ENCODE measurements around the gene TMEFF2. TPM values are rescaled to one million over a fixed set of nuclear protein-coding genes. Genes with fewer than 3 reads are reported as not detected.

Gene TMEFF2
- total RNA-seq, 2 donors from 2014 or later = 0.09 TPM; not detected in 1

- no peak for TF ChIP-seq CTCF (conservative IDR thresholded peaks at IDR 0.05)
- Mint-ChIP-seq H3K4me3 (no peak overlapping the region), H3K36me3 (ENCODE audit: low read depth) (no peaks in the 10 kb centered on the region), H3K4me1 (no peaks in the 10 kb centered on the region), H3K9me3 (no peaks in the 10 kb centered on the region), H3K27me3 (ENCODE audit: insufficient read depth) (no peaks in the 10 kb centered on the region), H3K27ac (no peak overlapping the region)
- Histone ChIP-seq H3K4me1 (ENCODE audit: control insufficient read depth, insufficient read depth, low read length) (no peaks in the 10 kb centered on the region), H3K9me3 (ENCODE audit: control insufficient read depth, low read length) (no peaks in the 10 kb centered on the region), H3K27ac (ENCODE audit: low read depth, low read length) (no peak overlapping the region), H3K9ac (ENCODE audit: extremely low read depth, low read length, poor library complexity, severe bottlenecking) (no peak overlapping the region), H3K36me3 (ENCODE audit: control insufficient read depth, insufficient read depth, low read length) (no peaks in the 10 kb centered on the region), H3K27me3 (ENCODE audit: control insufficient read depth, insufficient read depth, low read length, poor library complexity, severe bottlenecking) (no peaks in the 10 kb centered on the region), H3K4me3 (ENCODE audit: low read length) (no peak overlapping the region)
- WGBS, 2 experiments (ENCODE audit: insufficient coverage in 1 of 2, insufficient read length in 1 of 2) = 91% methylated on average over 6 of the region's 6 CpGs; no CpG with 5 or more reads in 1 of the 2 experiments
- DNase-seq = no peak
These were observed 151.4 kb downstream of the TMEFF2 start for GRCh38 chr2:192043216-192043870.

- WGBS, 2 experiments (ENCODE audit: insufficient coverage in 1 of 2, insufficient read length in 1 of 2) = 91% methylated on average over 5 of the region's 5 CpGs; no CpG with 5 or more reads in 1 of the 2 experiments
- no peak overlapping the region for H3K4me3 ChIP-seq (ENCODE audit: low read length)
- no peak overlapping the region for H3K27ac ChIP-seq (ENCODE audit: low read depth, low read length)
- no peaks in the 10 kb centered on the region for H3K27me3 Mint-ChIP-seq (ENCODE audit: insufficient read depth)
- H3K4me1 Mint-ChIP-seq = no peaks in the 10 kb centered on the region
- H3K36me3 ChIP-seq (ENCODE audit: control insufficient read depth, insufficient read depth, low read length) = no peaks in the 10 kb centered on the region
- H3K27me3 ChIP-seq (ENCODE audit: control insufficient read depth, insufficient read depth, low read length, poor library complexity, severe bottlenecking) = no peaks in the 10 kb centered on the region
- H3K4me1 ChIP-seq (ENCODE audit: control insufficient read depth, insufficient read depth, low read length) = no peaks in the 10 kb centered on the region
- no peaks in the 10 kb centered on the region for H3K36me3 Mint-ChIP-seq (ENCODE audit: low read depth)
- no peaks in the 10 kb centered on the region for H3K9me3 ChIP-seq (ENCODE audit: control insufficient read depth, low read length)
- H3K27ac Mint-ChIP-seq = no peak overlapping the region
- H3K9ac ChIP-seq (ENCODE audit: extremely low read depth, low read length, poor library complexity, severe bottlenecking) = no peak overlapping the region
- no peak for TF ChIP-seq CTCF (conservative IDR thresholded peaks at IDR 0.05)
- no peak for DNase-seq
- H3K9me3 Mint-ChIP-seq = no peaks in the 10 kb centered on the region
- no peak overlapping the region for H3K4me3 Mint-ChIP-seq
These were observed 152.6 kb downstream of the TMEFF2 start for GRCh38 chr2:192042126-192042525.

GRCh38 chr2:192038110-192038509 lies 156.6 kb downstream of the TMEFF2 start:
- H3K9ac ChIP-seq (ENCODE audit: extremely low read depth, low read length, poor library complexity, severe bottlenecking) = no peak overlapping the region
- 93 to 100% methylated on average over 1 of the region's 1 CpG for WGBS, 2 experiments (ENCODE audit: insufficient coverage in 1 of 2, insufficient read length in 1 of 2)
- no peak for TF ChIP-seq CTCF (conservative IDR thresholded peaks at IDR 0.05)
- no peaks in the 10 kb centered on the region for H3K27me3 ChIP-seq (ENCODE audit: control insufficient read depth, insufficient read depth, low read length, poor library complexity, severe bottlenecking)
- no peaks in the 10 kb centered on the region for H3K4me1 Mint-ChIP-seq
- H3K27ac Mint-ChIP-seq = no peak overlapping the region
- no peak overlapping the region for H3K4me3 Mint-ChIP-seq
- H3K9me3 Mint-ChIP-seq = no peaks in the 10 kb centered on the region
- no peaks in the 10 kb centered on the region for H3K4me1 ChIP-seq (ENCODE audit: control insufficient read depth, insufficient read depth, low read length)
- no peaks in the 10 kb centered on the region for H3K9me3 ChIP-seq (ENCODE audit: control insufficient read depth, low read length)
- no peak overlapping the region for H3K4me3 ChIP-seq (ENCODE audit: low read length)
- H3K27me3 Mint-ChIP-seq (ENCODE audit: insufficient read depth) = no peaks in the 10 kb centered on the region
- H3K36me3 Mint-ChIP-seq (ENCODE audit: low read depth) = no peaks in the 10 kb centered on the region
- H3K27ac ChIP-seq (ENCODE audit: low read depth, low read length) = no peak overlapping the region
- no peaks in the 10 kb centered on the region for H3K36me3 ChIP-seq (ENCODE audit: control insufficient read depth, insufficient read depth, low read length)
- no peak for DNase-seq
